H1 (cell line): ENCODE results near the gene HEXIM1. TPM values are rescaled to one million over a fixed set of nuclear protein-coding genes. Genes with fewer than 3 reads are reported as not detected.

ENCODE experiments used
- ASH2L ChIP-seq: fragments of 200-600, 300-600 bp; sonication (generic); IDR thresholded peaks from one replicate; pipeline ENCODE4 v1.7.1; 2017; ENCODE audit warnings: low read length
- CREB1 ChIP-seq: IDR thresholded peaks from 2 replicates; pipeline ENCODE4 v1.6.1; 2012; ENCODE audit warnings: inconsistent platforms
- CTCF ChIP-seq, 3 experiments: IDR thresholded peaks; 1 replicate in 2 of 3; 2 replicates in 1 of 3; pipeline versions ENCODE4 v1.5.1 to v1.6.1; 2011; ENCODE audit warnings: low read length in 3 of 3, mild to moderate bottlenecking in 3 of 3, inconsistent platforms in 2 of 3, low read depth in 1 of 3, moderate library complexity in 1 of 3; ENCODE audit not compliant: insufficient read depth in 1 of 3; ENCODE audit errors: control extremely low read depth in 1 of 3
- EP300 ChIP-seq, 2 experiments: IDR thresholded peaks; 1 replicate in 1 of 2; 2 replicates in 1 of 2; pipeline ENCODE4 v1.6.1; 2011 to 2012; ENCODE audit warnings: low read depth in 2 of 2, low read length in 2 of 2, mild to moderate bottlenecking in 2 of 2, borderline replicate concordance in 1 of 2, inconsistent platforms in 1 of 2, moderate library complexity in 1 of 2
- JUND ChIP-seq: IDR thresholded peaks from 2 replicates; pipeline ENCODE4 v1.6.1; 2011; ENCODE audit warnings: mild to moderate bottlenecking, improper control_type of control experiment, low read length
- KDM1A ChIP-seq: fragments of 200-600, 300-600 bp; sonication (generic); IDR thresholded peaks from 2 replicates; pipeline ENCODE4 v1.7.1; 2016; ENCODE audit warnings: mild to moderate bottlenecking, low read length, borderline replicate concordance
- MAX ChIP-seq: IDR thresholded peaks from 2 replicates; pipeline ENCODE4 v1.6.1; 2012; ENCODE audit warnings: inconsistent platforms
- PHF8 ChIP-seq: fragments of 200-600 bp; sonication (generic); conservative IDR thresholded peaks from 2 replicates; pipeline ENCODE4 v1.7.1; 2012; ENCODE audit warnings: low read depth, mild to moderate bottlenecking, inconsistent platforms, low read length, moderate library complexity
- POLR2A ChIP-seq, 2 experiments: IDR thresholded peaks; 1 replicate in 1 of 2; 2 replicates in 1 of 2; pipeline ENCODE4 v1.6.1; 2011; ENCODE audit warnings: low read depth in 2 of 2, low read length in 2 of 2, mild to moderate bottlenecking in 2 of 2; ENCODE audit errors: control extremely low read depth in 1 of 2
- RAD21 ChIP-seq, 2 experiments: IDR thresholded peaks in 1 of 2; conservative IDR thresholded peaks in 1 of 2; 2 replicates each; pipeline ENCODE4 v1.6.1; 2011; ENCODE audit warnings: low read depth in 2 of 2, low read length in 2 of 2, improper control_type of control experiment in 1 of 2, inconsistent platforms in 1 of 2, mild to moderate bottlenecking in 1 of 2, moderate library complexity in 1 of 2
- RBBP5 ChIP-seq: IDR thresholded peaks from 2 replicates; pipeline ENCODE4 v1.7.1; 2012; ENCODE audit warnings: low read depth, mild to moderate bottlenecking, inconsistent platforms, low read length, moderate library complexity, borderline replicate concordance
- SIRT6 ChIP-seq: IDR thresholded peaks from one replicate; pipeline ENCODE4 v1.7.1; 2012; ENCODE audit warnings: low read length, inconsistent platforms
- SUZ12 ChIP-seq: fragments of 200-600 bp; sonication (generic); IDR thresholded peaks from 2 replicates; pipeline ENCODE4 v1.6.1; 2012; ENCODE audit warnings: mild to moderate bottlenecking, inconsistent platforms, low read length, moderate library complexity, mixed read lengths
- TCF12 ChIP-seq: IDR thresholded peaks from 2 replicates; pipeline ENCODE4 v1.6.1; 2011; ENCODE audit warnings: low read depth, mild to moderate bottlenecking, low read length
- polyA plus RNA-seq, 7 experiments: library from polyadenylated mRNA; depleted of rRNA in 3 of 7; stranded (reverse) in 5 of 7; unstranded in 2 of 7; fragments of >200 nt in 5 of 7; fragments of 200-250 nt in 2 of 7; gene quantifications; 1 replicate in 5 of 7; 2 replicates in 1 of 7; 4 replicates in 1 of 7; pipeline versions ENCODE4 v1.2.1 to v1.2.3, GENCODE V29; 2011 to 2013; ENCODE audit warnings: missing spikeins in 2 of 7, mixed read lengths in 2 of 7
- total RNA-seq: library from RNA; stranded (reverse); fragmentation: NEBNext Ultra II Directional; extraction: Animal tissue kit (Norgen Biotek cat#: 25700); gene quantifications from 2 replicates; pipeline ENCODE4 v1.2.1, GENCODE V29; 2021

HEXIM1 gene
- total and polyA plus RNA-seq, 2 of the 8 experiments (the other 6 are each of a cell fraction or from before 2014, with no cell fraction given) = 9.1 to 38.3 TPM

GRCh38 chr17:45132572-45133463 lies 15.5 kb upstream of the HEXIM1 start (continued):
- TF ChIP-seq CTCF (IDR thresholded peaks at IDR 0.05; ENCODE audit: control extremely low read depth in 1 of 3, insufficient read depth in 1 of 3, low read depth in 1 of 3, low read length in 3 of 3) (peak; percentile 81 to 93 (median 89)), ASH2L (peak; percentile 52), CREB1 (peak; percentile 86), JUND (peak; percentile 74), TCF12 (no peak), RBBP5 (0 out of 2 replicates have a peak, but pooled peaks have one; percentile 26), MAX (peak; percentile 60), SUZ12 (no peak), EP300 (IDR thresholded peaks at IDR 0.05; ENCODE audit: borderline replicate concordance in 1 of 2, low read depth in 2 of 2, low read length in 2 of 2) (no peak), PHF8 (0 out of 2 replicates have a peak, but pooled peaks have one; percentile 11), KDM1A (no peak), RAD21 (IDR thresholded peaks at IDR 0.05 in 1 of 2, conservative IDR thresholded peaks at IDR 0.05 in 1 of 2; ENCODE audit: low read depth in 2 of 2, low read length in 2 of 2) (peak; percentile 77 to 82), POLR2A (IDR thresholded peaks at IDR 0.05; ENCODE audit: control extremely low read depth in 1 of 2, low read depth in 2 of 2, low read length in 2 of 2) (no peak), SIRT6 (no peak)
